Hematopoietic multipotent progenitor cell treated with erythropoietin and hydrocortisone succinate and interleukin-3 and kit ligand, for 17 days (in vitro differentiated cells): Measurements from ENCODE around the gene SLC22A12.
"Not testable (repeated sequence)": the region's sequence is repeated elsewhere in the genome, so short reads cannot be mapped to it uniquely, and the experiment has no call there.

Source experiments
- DNase-seq: peaks from one replicate; pipeline ENCODE4 v3.0.0-alpha.2; 2015; ENCODE audit warnings: low spot score

Gene SLC22A12

GRCh38 chr11:64585150-64585549 lies 5.9 kb upstream of the SLC22A12 start:
- no peak for DNase-seq

GRCh38 chr11:64586366-64586765 lies 4.7 kb upstream of the SLC22A12 start:
- no peak for DNase-seq

GRCh38 chr11:64588701-64589100 lies 2.3 kb upstream of the SLC22A12 start:
- DNase-seq = no peak

GRCh38 chr11:64591257-64592233 lies 525 bp downstream of the SLC22A12 start:
- no peak for DNase-seq

- DNase-seq = no peak
These were observed 1.2 kb downstream of the SLC22A12 start for GRCh38 chr11:64592234-64592615.

- DNase-seq = no peak
These were observed 1.6 kb downstream of the SLC22A12 start for GRCh38 chr11:64592656-64593055.

- no peak for DNase-seq
These were observed 2.4 kb downstream of the SLC22A12 start for GRCh38 chr11:64593156-64594105.

- no peak for DNase-seq
These were observed 3.3 kb downstream of the SLC22A12 start for GRCh38 chr11:64594159-64594939.

- not testable (repeated sequence) for DNase-seq
These were observed 4.9 kb downstream of the SLC22A12 start for GRCh38 chr11:64595922-64596321.

- no peak for DNase-seq
These were observed 6.7 kb downstream of the SLC22A12 start for GRCh38 chr11:64597671-64598101.

GRCh38 chr11:64598106-64598796 lies 7.2 kb downstream of the SLC22A12 start:
- DNase-seq = no peak

GRCh38 chr11:64598797-64599697 lies 8.0 kb downstream of the SLC22A12 start:
- no peak for DNase-seq

GRCh38 chr11:64599698-64600211 lies 8.7 kb downstream of the SLC22A12 start:
- DNase-seq = no peak

- no peak for DNase-seq
These were observed 9.4 kb downstream of the SLC22A12 start for GRCh38 chr11:64600281-64600992.

- no peak for DNase-seq
These were observed 10.8 kb downstream of the SLC22A12 start for GRCh38 chr11:64601605-64602465.

GRCh38 chr11:64602466-64603070 lies 11.5 kb downstream of the SLC22A12 start:
- DNase-seq = no peak

GRCh38 chr11:64603411-64604110 lies 12.5 kb downstream of the SLC22A12 start:
- DNase-seq = no peak
